Neural cell (in vitro differentiated cells): ENCODE data around the gene SP140L. TPM values are rescaled to one million over a fixed set of nuclear protein-coding genes. Genes with fewer than 3 reads are reported as not detected.

Experiments
- H2AFZ ChIP-seq: fragments of 200-600, 300-800 bp; sonication (generic), shearing (Covaris generic); 2 replicates; pipeline ENCODE4 v1.6.0; 2014; ENCODE audit warnings: low read depth, mild to moderate bottlenecking, antibody characterized with exemption, low read length, moderate library complexity
- H3F3A ChIP-seq: fragments of 200-600 bp; shearing (Covaris generic); 2 replicates; pipeline ENCODE4 v1.6.1; 2016; ENCODE audit warnings: mild to moderate bottlenecking, moderate library complexity, mixed read lengths, antibody characterized with exemption, low read length; ENCODE audit not compliant: insufficient read depth, poor library complexity, severe bottlenecking
- H3K27ac ChIP-seq: fragments of 200-600, 300-800 bp; sonication (generic), shearing (Covaris generic); 2 replicates; pipeline ENCODE4 v1.5.1; 2014; ENCODE audit warnings: mild to moderate bottlenecking, low read length, moderate library complexity
- H3K27me3 ChIP-seq: fragments of 300-800, 200-600 bp; sonication (generic), shearing (Covaris generic); 2 replicates; pipeline ENCODE4 v1.6.0; 2014; ENCODE audit warnings: mild to moderate bottlenecking, low read depth, low read length, moderate library complexity; ENCODE audit not compliant: insufficient read depth
- H3K36me3 ChIP-seq: fragments of 300-800, 200-600 bp; sonication (generic), shearing (Covaris generic); 2 replicates; pipeline ENCODE4 v1.5.1; 2014; ENCODE audit warnings: mild to moderate bottlenecking, antibody characterized with exemption, low read length, moderate library complexity; ENCODE audit not compliant: insufficient read depth
- H3K4me2 ChIP-seq: fragments of 300-800, 200-600 bp; sonication (generic), shearing (Covaris generic); 2 replicates; pipeline ENCODE4 v1.6.0; 2014; ENCODE audit warnings: mild to moderate bottlenecking, low read length
- H3K4me3 ChIP-seq: fragments of 300-800, 200-600 bp; sonication (generic), shearing (Covaris generic); 2 replicates; pipeline ENCODE4 v1.5.1; 2014; ENCODE audit warnings: mild to moderate bottlenecking, low read length, moderate library complexity
- H3K79me2 ChIP-seq: fragments of 200-600 bp; shearing (Covaris generic); replicated peaks from 2 replicates; pipeline ENCODE4 v1.6.0; 2014; ENCODE audit warnings: mild to moderate bottlenecking, low read length, moderate library complexity; ENCODE audit not compliant: insufficient read depth
- H3K9ac ChIP-seq: fragments of 300-800, 200-600 bp; sonication (generic), shearing (Covaris generic); 2 replicates; pipeline ENCODE4 v1.6.1; 2016; ENCODE audit warnings: mild to moderate bottlenecking, low read length, mixed read lengths
- H3K9me2 ChIP-seq: fragments of 200-600 bp; shearing (Covaris generic); 2 replicates; pipeline ENCODE4 v1.6.1; 2016; ENCODE audit warnings: mild to moderate bottlenecking, low read length, mixed read lengths; ENCODE audit not compliant: insufficient read depth
- H3K9me3 ChIP-seq: fragments of 200-600, 300-800 bp; sonication (generic), shearing (Covaris generic); 2 replicates; pipeline ENCODE4 v1.6.1; 2016; ENCODE audit warnings: mild to moderate bottlenecking, mixed run types, low read length, moderate library complexity, mixed read lengths
- H4K20me1 ChIP-seq: fragments of 200-600 bp; shearing (Covaris generic); 2 replicates; pipeline ENCODE4 v1.6.1; 2016; ENCODE audit warnings: mild to moderate bottlenecking, mixed run types; ENCODE audit not compliant: insufficient read depth
- EP300 ChIP-seq: fragments of 450-650 bp; conservative IDR thresholded peaks from 2 replicates; pipeline ENCODE4 v1.6.1; 2014; ENCODE audit warnings: antibody characterized with exemption, mild to moderate bottlenecking, moderate library complexity; ENCODE audit not compliant: poor library complexity, severe bottlenecking
- EZH2 ChIP-seq: fragments of 200-600, 300-800 bp; shearing (Covaris generic), sonication (generic); IDR thresholded peaks from 2 replicates; pipeline ENCODE4 v1.6.1; 2014; ENCODE audit warnings: antibody characterized with exemption, low read length, borderline replicate concordance, mild to moderate bottlenecking; ENCODE audit not compliant: insufficient read depth, poor library complexity, severe bottlenecking
- MXI1 ChIP-seq: fragments of 450-650 bp; conservative IDR thresholded peaks from 2 replicates; pipeline ENCODE4 v1.6.1; 2014; ENCODE audit warnings: antibody characterized with exemption, mild to moderate bottlenecking; ENCODE audit not compliant: poor library complexity, severe bottlenecking
- POLR2AphosphoS5 ChIP-seq: IDR thresholded peaks from 2 replicates; pipeline ENCODE4 v1.6.1; 2012
- RAD21 ChIP-seq: fragments of 450-650 bp; conservative IDR thresholded peaks from 2 replicates; pipeline ENCODE4 v1.6.1; 2014; ENCODE audit warnings: antibody characterized with exemption, mild to moderate bottlenecking, moderate library complexity
- REST ChIP-seq: IDR thresholded peaks from 2 replicates; pipeline ENCODE4 v1.6.1; 2012; ENCODE audit warnings: borderline replicate concordance
- SMC3 ChIP-seq: fragments of 450-650 bp; conservative IDR thresholded peaks from 2 replicates; pipeline ENCODE4 v1.6.1; 2014; ENCODE audit warnings: antibody characterized with exemption, mild to moderate bottlenecking, moderate library complexity; ENCODE audit not compliant: poor library complexity
- TAF1 ChIP-seq: IDR thresholded peaks from 2 replicates; pipeline ENCODE4 v1.6.1; 2012; ENCODE audit warnings: low read depth
- polyA plus RNA-seq: library from polyadenylated mRNA; depleted of rRNA; stranded (reverse); fragments of >200 nt; gene quantifications from 2 replicates; pipeline ENCODE4 v1.2.3, GENCODE V29; 2014
- TF ChIP-seq, protein P1 (sequence below): fragments of 450-650 bp; IDR thresholded peaks from 2 replicates; pipeline ENCODE4 v1.5.1; 2014; ENCODE audit warnings: antibody characterized with exemption, mild to moderate bottlenecking, moderate library complexity; ENCODE audit not compliant: poor library complexity, severe bottlenecking

Gene SP140L
- polyA plus RNA-seq, 1 donor from 2014 or later: not detected

- no peaks in the 10 kb centered on the region for H3K36me3 ChIP-seq
- H3K9me2 ChIP-seq: no peaks in the 10 kb centered on the region
- H3K27me3 ChIP-seq: peaks cover 2% of the 10 kb centered on the region
- no peaks in the 10 kb centered on the region for H4K20me1 ChIP-seq
- H3K9ac ChIP-seq: no peak overlapping the region
- H3K4me3 ChIP-seq: no peak overlapping the region
- H3K27ac ChIP-seq: no peak overlapping the region
- no peaks in the 10 kb centered on the region for H3F3A ChIP-seq
- H3K79me2 ChIP-seq: no peaks in the 10 kb centered on the region
- no peaks in the 10 kb centered on the region for H3K9me3 ChIP-seq
- H2AFZ ChIP-seq: no peak overlapping the region
- TF ChIP-seq TAF1 (no peak), MXI1 (no peak), RAD21 (no peak), EZH2 (no peak), REST (no peak), POLR2AphosphoS5 (no peak), EP300 (no peak)
- no peak overlapping the region for H3K4me2 ChIP-seq
These were observed 78.8 kb downstream of the SP140L start for GRCh38 chr2:230405824-230406223.

- H3K4me2 ChIP-seq: no peak overlapping the region
These were observed 81.3 kb downstream of the SP140L start for GRCh38 chr2:230408244-230408842.

More at GRCh38 chr2:230408244-230408842, 81.3 kb downstream of the SP140L start:
- TF ChIP-seq TAF1 (no peak), REST (no peak), MXI1 (no peak), EZH2 (no peak), EP300 (no peak), POLR2AphosphoS5 (no peak), SMC3 (no peak), RAD21 (no peak)
- TF ChIP-seq, protein P1, sequence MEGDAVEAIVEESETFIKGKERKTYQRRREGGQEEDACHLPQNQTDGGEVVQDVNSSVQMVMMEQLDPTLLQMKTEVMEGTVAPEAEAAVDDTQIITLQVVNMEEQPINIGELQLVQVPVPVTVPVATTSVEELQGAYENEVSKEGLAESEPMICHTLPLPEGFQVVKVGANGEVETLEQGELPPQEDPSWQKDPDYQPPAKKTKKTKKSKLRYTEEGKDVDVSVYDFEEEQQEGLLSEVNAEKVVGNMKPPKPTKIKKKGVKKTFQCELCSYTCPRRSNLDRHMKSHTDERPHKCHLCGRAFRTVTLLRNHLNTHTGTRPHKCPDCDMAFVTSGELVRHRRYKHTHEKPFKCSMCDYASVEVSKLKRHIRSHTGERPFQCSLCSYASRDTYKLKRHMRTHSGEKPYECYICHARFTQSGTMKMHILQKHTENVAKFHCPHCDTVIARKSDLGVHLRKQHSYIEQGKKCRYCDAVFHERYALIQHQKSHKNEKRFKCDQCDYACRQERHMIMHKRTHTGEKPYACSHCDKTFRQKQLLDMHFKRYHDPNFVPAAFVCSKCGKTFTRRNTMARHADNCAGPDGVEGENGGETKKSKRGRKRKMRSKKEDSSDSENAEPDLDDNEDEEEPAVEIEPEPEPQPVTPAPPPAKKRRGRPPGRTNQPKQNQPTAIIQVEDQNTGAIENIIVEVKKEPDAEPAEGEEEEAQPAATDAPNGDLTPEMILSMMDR: no peak
- no peak overlapping the region for H3K9ac ChIP-seq
- H3K36me3 ChIP-seq: no peaks in the 10 kb centered on the region
- peaks cover 19% of the 10 kb centered on the region for H3K27me3 ChIP-seq
- H3K27ac ChIP-seq: no peak overlapping the region
- no peaks in the 10 kb centered on the region for H4K20me1 ChIP-seq
- no peak overlapping the region for H2AFZ ChIP-seq
- H3K9me2 ChIP-seq: no peaks in the 10 kb centered on the region
- H3F3A ChIP-seq: no peaks in the 10 kb centered on the region
- H3K4me3 ChIP-seq: no peak overlapping the region
- H3K79me2 ChIP-seq: no peaks in the 10 kb centered on the region
- no peaks in the 10 kb centered on the region for H3K9me3 ChIP-seq
